HG03378 (cell line): ENCODE data around the gene DRC1.

Experiments
- ATAC-seq: cut with Tn5 transposase; IDR thresholded peaks from one replicate; pipeline ENCODE4 v1.9.1; 2021; ENCODE audit warnings: mild to moderate bottlenecking, moderate library complexity; ENCODE audit not compliant: unreplicated experiment

The DRC1 gene

GRCh38 chr2:26442301-26442700 is 40.6 kb downstream of the DRC1 start:
- no peak for ATAC-seq

DNA sequence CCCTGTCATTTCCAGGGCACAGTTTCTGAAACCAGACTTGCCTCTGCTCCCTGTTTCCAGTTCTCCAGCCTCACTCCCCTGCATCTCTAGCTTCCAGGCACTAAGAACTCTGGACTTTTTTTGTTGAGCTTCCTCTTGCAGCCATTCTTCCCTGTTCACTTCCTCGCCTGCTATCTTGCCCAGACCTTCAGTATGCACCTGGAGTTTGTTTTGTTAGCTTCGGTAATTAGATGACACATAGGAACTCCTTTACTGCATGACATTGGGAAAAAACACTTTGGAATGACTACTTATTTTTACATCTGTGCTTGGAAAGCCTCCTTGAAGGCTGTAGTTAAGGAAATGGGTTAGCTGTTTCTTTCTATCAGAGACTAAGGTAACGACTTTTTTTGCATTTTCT is 41.0 kb downstream of the DRC1 start:
- no peak for ATAC-seq

DNA sequence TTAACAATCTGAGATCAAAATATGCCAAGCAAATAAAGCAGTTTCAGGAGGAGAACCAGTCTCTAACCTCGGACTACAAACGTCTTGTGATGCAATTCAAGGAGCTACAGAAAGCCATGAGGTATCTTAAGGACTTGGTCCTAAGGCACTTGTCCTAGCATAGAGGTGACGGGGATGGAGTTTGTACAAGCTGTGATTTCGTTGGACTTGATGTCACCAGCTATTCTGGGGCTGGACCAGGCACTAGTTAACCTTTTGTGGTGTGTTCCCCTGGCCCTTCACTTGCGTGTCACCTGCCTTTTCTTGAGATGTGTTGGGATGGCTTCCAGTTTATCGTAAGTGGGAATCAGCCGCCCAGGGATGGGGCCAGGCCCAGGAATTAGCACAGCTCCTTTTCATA is 42.5 kb downstream of the DRC1 start:
- ATAC-seq = no peak

DNA sequence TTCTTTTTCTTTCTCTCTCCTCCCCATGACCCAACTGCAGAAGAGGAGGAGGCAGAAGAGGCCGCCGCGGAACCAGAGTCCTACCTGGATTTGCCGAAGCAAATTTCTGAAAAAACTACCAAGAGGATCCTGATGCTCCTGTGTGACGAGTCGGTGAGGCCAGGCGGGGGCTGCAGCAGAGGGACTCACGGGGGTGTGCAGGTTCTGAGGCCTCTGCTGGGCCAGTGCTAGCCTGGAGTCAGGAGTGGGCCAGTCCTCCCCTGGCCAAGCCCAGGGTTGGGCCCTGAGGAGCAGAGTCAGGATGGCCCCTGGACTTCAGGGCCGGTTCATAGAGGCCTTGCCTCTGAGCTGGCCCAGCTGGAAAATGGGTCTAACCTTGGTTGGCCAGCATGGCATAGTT is 46.9 kb downstream of the DRC1 start:
- ATAC-seq = no peak

- ATAC-seq = no peak
Observed at GRCh38 chr2:26449278-26450030, 47.7 kb downstream of the DRC1 start.

GRCh38 chr2:26450031-26450635 is 48.4 kb downstream of the DRC1 start:
- no peak for ATAC-seq

DNA sequence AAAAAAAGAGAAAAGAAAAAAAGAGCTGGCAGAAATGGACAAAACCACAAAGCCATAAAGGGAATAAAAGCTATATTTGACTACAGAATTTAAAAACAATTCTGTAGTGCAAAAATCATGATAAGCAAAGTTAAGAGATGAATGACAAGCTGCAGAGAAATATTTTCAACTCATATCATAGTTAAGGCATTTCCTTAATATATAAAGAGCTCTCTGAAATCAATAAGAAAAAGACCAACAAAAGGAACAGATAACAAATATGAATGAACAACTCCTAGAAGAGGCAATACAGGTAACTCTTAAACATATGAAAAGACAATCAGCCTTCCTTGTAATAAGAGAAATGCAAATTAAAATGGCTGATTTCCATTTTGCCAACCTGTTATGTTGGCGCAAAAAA is 50.0 kb downstream of the DRC1 start:
- no peak for ATAC-seq

- no peak for ATAC-seq
Observed at GRCh38 chr2:26453421-26454329, 52.0 kb downstream of the DRC1 start.

DNA sequence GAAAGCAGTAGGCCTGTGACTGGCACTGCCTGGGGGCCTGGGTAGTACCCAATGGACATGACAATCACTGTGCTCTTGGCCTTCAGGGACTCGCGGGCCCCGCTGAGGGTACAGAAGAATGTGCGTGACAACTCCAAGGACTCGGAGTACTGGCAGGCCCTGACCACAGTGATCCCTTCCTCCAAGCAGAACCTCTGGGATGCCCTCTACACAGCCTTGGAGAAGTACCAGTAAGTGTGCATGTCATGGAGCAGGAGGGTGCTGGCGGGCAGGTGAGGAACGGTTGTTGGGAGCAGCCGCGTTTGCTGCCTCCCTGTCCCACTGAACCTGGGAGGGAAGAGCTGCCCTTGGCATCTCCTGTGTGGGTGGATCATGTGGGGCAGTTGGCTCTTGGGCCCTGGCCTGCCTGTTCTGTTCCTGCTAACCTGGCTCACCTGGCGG is 52.9 kb downstream of the DRC1 start:
- no peak for ATAC-seq

GRCh38 chr2:26455037-26455669 is 53.4 kb downstream of the DRC1 start:
- ATAC-seq = no peak

DNA sequence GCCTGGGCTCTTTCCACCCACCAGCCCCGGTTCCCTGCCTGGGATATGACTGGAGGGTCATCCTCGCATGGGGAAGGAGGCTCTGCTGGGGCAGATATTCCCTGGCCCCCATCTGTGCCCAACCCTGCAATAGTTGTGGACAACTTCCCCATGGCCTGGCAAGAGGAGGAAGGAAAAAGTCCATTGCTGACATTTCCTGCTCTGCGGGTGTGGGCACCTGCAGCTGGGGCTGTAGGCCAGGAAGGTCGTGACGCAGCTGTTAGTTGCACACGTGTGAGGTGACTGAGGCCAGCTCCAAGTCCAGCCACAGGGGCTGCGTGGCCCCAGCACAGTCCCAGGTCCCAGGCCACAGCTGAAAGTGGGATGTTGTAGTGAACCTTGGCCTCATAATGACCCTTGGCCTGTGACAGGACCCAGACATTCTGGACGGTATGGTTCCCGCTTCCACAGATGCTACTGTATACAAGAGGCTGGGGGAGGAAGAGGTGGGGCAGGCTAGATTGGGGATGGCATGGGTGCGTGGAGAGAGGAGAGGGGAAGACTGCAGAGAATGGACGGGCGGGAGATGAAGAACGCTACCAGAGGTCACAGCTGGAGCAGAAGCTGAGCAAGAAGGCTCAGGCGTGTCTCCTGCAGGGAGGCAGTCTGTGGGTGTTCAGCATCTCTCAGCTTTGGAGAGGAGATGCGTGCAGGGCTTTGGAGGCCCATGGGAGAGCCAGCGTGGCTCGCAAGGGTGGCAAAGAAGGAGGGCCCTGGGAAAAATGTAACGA is 54.1 kb downstream of the DRC1 start:
- no peak for ATAC-seq

GRCh38 chr2:26456440-26457250 is 54.9 kb downstream of the DRC1 start:
- ATAC-seq = no peak

GRCh38 chr2:26457251-26457666 is 55.5 kb downstream of the DRC1 start:
- ATAC-seq = no peak

DNA sequence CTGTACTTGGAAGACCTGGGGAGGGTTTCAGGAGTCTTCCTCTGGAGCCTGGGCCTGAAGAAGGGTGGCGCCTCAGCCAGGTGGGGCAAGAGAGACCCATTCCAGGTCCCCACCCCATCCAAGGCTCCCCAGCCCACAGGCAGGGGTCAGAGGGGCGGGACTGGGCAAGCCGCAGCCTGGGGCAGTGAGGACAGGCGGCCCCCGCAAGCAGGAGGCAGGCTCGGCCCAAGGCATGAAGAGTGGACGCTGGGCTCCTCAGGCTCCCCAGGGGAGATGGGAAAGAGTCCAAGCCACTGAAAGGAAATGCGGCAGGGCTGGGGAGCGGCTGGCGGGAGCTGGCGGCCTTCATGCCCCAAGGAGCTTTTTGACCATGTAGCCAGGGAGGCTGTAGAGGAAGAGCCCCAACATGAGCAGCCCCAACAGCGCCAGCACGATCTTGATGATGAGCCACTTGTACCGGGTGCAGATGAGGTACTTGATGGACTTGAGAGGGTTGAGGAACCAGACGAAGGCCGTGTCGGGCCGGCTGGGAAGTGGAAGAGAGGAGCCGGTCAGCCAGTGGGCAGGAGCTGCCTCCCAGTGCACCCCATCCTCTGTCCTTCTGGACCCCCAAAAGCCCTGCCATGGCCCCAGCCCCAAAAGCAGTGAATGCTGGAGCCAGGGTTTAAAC is 56.1 kb downstream of the DRC1 start:
- no peak for ATAC-seq

DNA sequence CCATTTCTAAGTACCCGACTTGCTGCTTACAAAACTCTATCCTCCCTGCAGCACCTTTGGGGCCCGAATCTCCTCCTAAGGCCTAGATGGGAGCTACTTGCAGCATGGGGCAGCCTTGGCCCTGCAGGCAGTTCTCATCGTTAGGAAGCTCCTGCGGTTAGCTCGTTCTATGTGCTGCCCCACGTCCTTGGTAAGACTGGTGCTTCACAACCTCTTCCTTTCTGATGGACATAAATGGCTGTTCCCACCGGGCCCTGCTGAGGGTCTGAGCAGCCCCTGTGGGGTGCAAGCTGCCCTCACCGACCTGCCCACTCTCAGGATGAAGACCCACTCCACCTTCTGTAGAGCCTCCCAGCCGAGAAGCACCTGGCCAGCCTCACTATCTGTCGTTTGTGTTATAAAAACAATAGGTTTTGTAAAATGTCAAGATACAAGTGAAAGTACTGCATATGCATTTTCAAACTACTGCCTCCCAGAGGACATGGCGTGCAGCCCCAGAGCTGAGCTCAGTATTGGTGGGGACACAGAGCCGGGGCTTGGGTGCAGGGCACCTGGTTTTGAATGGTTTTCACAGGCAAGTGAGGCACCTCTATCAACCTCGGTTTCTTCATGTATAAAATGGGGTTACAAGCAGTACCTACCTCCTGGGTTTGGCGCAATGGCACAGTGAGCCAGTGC is 56.8 kb downstream of the DRC1 start:
- no peak for ATAC-seq

DNA sequence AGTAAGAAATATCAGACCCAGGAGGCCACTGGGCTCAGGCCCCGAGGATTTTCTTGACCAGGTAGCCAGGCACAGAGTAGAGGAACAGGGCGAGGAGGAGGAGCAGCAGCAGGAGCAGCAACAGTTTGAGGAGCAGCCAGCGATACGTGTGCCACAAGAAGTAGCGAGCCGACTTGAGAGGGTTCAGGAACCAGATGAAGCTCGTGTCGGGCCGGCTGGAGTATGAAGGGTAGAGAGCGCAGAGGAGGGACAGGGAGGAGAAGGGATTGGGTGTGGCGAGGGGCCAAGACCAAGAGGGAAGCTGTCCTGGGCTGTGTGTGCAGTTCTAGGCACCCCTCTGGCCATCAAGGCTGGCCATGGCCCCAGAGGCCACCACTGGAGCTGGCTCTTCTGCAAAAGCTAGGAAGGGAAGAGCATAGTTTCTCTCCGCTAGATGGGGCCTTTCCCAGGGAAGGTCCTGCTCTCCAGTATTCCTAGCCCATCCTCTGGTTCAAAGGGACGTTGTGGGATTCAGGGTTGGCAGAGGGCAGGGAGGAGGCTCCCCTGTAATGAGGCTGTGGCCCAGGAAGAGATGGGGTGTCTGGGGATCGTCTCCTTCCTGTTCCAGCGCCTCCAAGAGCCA is 58.4 kb downstream of the DRC1 start:
- no peak for ATAC-seq

DNA sequence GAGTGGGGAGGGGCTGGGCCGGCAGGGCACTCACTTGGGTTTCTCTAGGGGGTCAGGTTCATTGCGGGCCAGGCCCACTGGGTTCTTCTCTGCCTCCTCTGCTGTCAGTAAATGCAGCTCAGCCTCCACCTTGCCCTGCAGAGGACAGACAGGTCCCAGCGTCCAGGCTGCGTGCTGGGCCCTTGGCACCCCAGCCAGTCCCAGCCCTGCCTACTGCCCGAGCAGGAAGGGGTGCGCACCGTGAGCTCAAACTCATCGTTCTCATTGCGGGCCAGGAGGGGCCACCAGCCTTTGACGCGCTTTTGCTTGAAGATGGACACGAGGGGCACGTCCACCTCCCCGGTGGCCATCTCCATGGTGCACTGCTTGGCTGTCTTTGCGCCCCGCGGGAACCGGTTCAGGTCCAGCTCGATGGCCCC is 58.9 kb downstream of the DRC1 start:
- ATAC-seq = no peak

DNA sequence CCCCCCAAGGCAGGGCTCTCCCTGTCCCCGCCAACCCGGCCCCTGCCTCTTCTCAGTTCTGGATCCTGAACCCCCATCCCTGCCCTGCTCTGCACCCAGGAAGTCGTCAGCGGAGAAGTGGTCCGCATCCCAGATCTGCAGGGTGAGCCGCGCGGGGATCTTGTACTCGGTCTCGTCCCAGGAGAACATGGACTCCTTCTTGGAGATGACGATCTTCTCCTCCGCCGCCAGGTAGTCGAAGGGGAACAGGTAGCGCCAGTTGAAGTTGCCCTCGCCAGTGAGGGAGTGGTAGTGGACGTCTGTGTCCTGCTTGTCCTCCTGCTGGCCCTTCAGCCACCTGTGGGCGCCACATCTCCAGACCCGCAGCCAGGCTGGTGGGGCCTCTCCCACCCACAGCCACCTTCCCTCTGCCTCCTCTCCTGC is 59.9 kb downstream of the DRC1 start:
- ATAC-seq = no peak
